Immature natural killer cell (primary cell): ENCODE measurements around the gene MROH7. TPM values are rescaled to one million over a fixed set of nuclear protein-coding genes. Genes with fewer than 3 reads are reported as not detected.

Experiments
- DNase-seq, 3 donors: peaks; one replicate each; pipeline ENCODE4 v3.0.0; 2022; ENCODE audit warnings: mixed read lengths in 1 of 3
- H3K27ac Mint-ChIP-seq, 6 donors: one replicate each; pipeline ENCODE4 v1.8.0; 2020; ENCODE audit warnings: mixed read lengths in 6 of 6, mild to moderate bottlenecking in 5 of 6, inconsistent platforms in 4 of 6, moderate library complexity in 3 of 6
- H3K27me3 Mint-ChIP-seq, 3 donors: one replicate each; pipeline ENCODE4 v1.8.0; 2020 to 2021; ENCODE audit warnings: low read depth in 3 of 3, mild to moderate bottlenecking in 3 of 3, mixed read lengths in 3 of 3, moderate library complexity in 3 of 3, inconsistent platforms in 1 of 3
- H3K36me3 Mint-ChIP-seq, 3 donors: one replicate each; pipeline ENCODE4 v1.8.0; 2020; ENCODE audit warnings: mixed read lengths in 3 of 3, inconsistent platforms in 2 of 3, mild to moderate bottlenecking in 2 of 3
- H3K4me1 Mint-ChIP-seq, 2 donors: one replicate each; pipeline ENCODE4 v1.8.0; 2020; ENCODE audit warnings: inconsistent platforms in 2 of 2, mild to moderate bottlenecking in 2 of 2, mixed read lengths in 2 of 2, moderate library complexity in 1 of 2
- H3K4me3 Mint-ChIP-seq, 5 donors: one replicate each; pipeline ENCODE4 v1.8.0; 2020; ENCODE audit warnings: mild to moderate bottlenecking in 5 of 5, mixed read lengths in 5 of 5, inconsistent platforms in 3 of 5, moderate library complexity in 3 of 5
- H3K9me3 Mint-ChIP-seq, 6 donors: one replicate each; pipeline ENCODE4 v1.8.0; 2020; ENCODE audit warnings: mild to moderate bottlenecking in 6 of 6, mixed read lengths in 6 of 6, inconsistent platforms in 4 of 6, moderate library complexity in 3 of 6
- polyA plus RNA-seq, 3 donors: library from polyadenylated mRNA; unstranded; fragments of 300-500 nt; fragmentation: Illumina TruSeq; gene quantifications; one replicate each; pipeline ENCODE4 v1.2.3, GENCODE V29; 2021

Gene MROH7
- polyA plus RNA-seq, 3 donors from 2014 or later, result not detected

DNA sequence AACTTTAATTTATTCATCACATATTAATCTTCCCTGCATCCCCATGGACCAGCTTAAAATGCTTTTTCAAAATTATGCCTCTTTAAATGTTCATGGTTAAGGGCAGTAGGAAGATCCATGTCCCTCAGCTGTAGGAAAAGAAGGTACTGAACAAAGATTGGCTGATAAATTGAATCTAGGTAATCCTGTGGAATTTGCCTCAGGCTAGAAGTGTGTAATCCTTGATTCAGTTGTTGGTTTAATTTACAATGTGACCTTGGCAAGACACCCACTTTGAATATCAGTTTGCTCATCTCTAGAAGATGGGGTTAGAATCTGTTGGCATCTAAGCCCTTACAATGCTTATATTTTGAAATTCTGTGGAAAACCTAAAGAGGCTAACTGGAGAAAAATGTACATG, 80.1 kb downstream of the MROH7 start:
- Mint-ChIP-seq H3K36me3 (peaks cover 34 to 64% (median 41%) of the 10 kb centered on the region in 3 donors), H3K9me3 (no peaks in the 10 kb centered on the region), H3K4me3 (no peak overlapping the region), H3K4me1 (peaks cover 10 to 20% of the 10 kb centered on the region in 2 donors), H3K27ac (no peak overlapping the region), H3K27me3 (no peaks in the 10 kb centered on the region)
- DNase-seq, result no peak

GRCh38 chr1:54723985-54724384, 82.4 kb downstream of the MROH7 start:
- DNase-seq, result no peak
- Mint-ChIP-seq H3K4me3 (no peak overlapping the region), H3K27ac (no peak overlapping the region), H3K36me3 (peaks cover 41 to 65% (median 51%) of the 10 kb centered on the region in 3 donors), H3K9me3 (no peaks in the 10 kb centered on the region), H3K4me1 (peaks cover 2 to 6% of the 10 kb centered on the region in 2 donors), H3K27me3 (no peaks in the 10 kb centered on the region)

DNA sequence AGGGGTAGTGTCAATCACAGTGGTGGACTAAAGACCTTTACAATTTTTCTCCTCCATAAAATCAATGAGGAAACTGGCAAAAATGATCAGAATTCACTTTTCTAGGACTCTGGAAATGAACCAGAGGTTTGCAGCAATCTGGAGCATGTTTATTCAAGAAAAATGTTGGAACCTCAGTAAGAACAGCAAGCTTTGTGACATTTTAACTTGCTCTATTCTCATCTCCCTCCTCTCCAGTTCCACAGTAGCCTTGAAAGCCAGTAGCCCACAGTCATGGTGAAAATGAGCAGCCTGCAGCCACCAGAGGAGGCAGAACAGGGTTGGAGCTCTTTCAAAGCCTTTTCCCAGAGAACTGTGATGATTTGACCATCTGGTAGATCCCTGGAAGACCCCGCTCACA, 83.2 kb downstream of the MROH7 start:
- H3K4me3 Mint-ChIP-seq, result no peak overlapping the region
- no peak for DNase-seq
- no peaks in the 10 kb centered on the region for H3K4me1 Mint-ChIP-seq
- H3K9me3 Mint-ChIP-seq, result no peaks in the 10 kb centered on the region
- H3K27me3 Mint-ChIP-seq, result no peaks in the 10 kb centered on the region
- peaks cover 44 to 66% (median 48%) of the 10 kb centered on the region in 3 donors for H3K36me3 Mint-ChIP-seq
- H3K27ac Mint-ChIP-seq, result peak overlapping the region in 1 of 6 donors; percentile 30

GRCh38 chr1:54728027-54728426, 86.4 kb downstream of the MROH7 start:
- Mint-ChIP-seq H3K9me3 (no peaks in the 10 kb centered on the region), H3K27me3 (no peaks in the 10 kb centered on the region), H3K4me1 (no peaks in the 10 kb centered on the region), H3K27ac (peak overlapping the region in 1 of 6 donors; percentile 25), H3K36me3 (peaks cover 39 to 58% (median 52%) of the 10 kb centered on the region in 3 donors), H3K4me3 (no peak overlapping the region)
- DNase-seq, result no peak

GRCh38 chr1:54736685-54737084, 95.1 kb downstream of the MROH7 start:
- no peak overlapping the region for H3K4me3 Mint-ChIP-seq
- H3K4me1 Mint-ChIP-seq, result no peaks in the 10 kb centered on the region
- peak overlapping the region in 3 of 6 donors; percentile 22 to 84 (median 62) for H3K27ac Mint-ChIP-seq
- no peaks in the 10 kb centered on the region for H3K9me3 Mint-ChIP-seq
- DNase-seq, result no peak
- peaks cover 26 to 43% (median 36%) of the 10 kb centered on the region in 3 donors for H3K36me3 Mint-ChIP-seq
- H3K27me3 Mint-ChIP-seq, result peaks cover 0 to 2% (median 0%) of the 10 kb centered on the region in 3 donors

GRCh38 chr1:54738244-54738643, 96.7 kb downstream of the MROH7 start:
- no peak overlapping the region for H3K27ac Mint-ChIP-seq
- no peaks in the 10 kb centered on the region for H3K9me3 Mint-ChIP-seq
- H3K36me3 Mint-ChIP-seq, result peaks cover 26 to 48% (median 40%) of the 10 kb centered on the region in 3 donors
- no peak for DNase-seq
- H3K4me3 Mint-ChIP-seq, result no peak overlapping the region
- H3K27me3 Mint-ChIP-seq, result peaks cover 0 to 2% (median 0%) of the 10 kb centered on the region in 3 donors
- H3K4me1 Mint-ChIP-seq, result no peaks in the 10 kb centered on the region

GRCh38 chr1:54741531-54741930, 99.9 kb downstream of the MROH7 start:
- H3K27me3 Mint-ChIP-seq, result no peaks in the 10 kb centered on the region
- peaks cover 19 to 40% (median 31%) of the 10 kb centered on the region in 3 donors for H3K36me3 Mint-ChIP-seq

GRCh38 chr1:54742282-54742681, 100.7 kb downstream of the MROH7 start:
- H3K27me3 Mint-ChIP-seq, result no peaks in the 10 kb centered on the region
- no peaks in the 10 kb centered on the region for H3K9me3 Mint-ChIP-seq
- no peak overlapping the region for H3K4me3 Mint-ChIP-seq
- H3K36me3 Mint-ChIP-seq, result peaks cover 15 to 32% (median 23%) of the 10 kb centered on the region in 3 donors
- peak overlapping the region in 1 of 6 donors; percentile 1 for H3K27ac Mint-ChIP-seq
- H3K4me1 Mint-ChIP-seq, result no peaks in the 10 kb centered on the region
- no peak for DNase-seq

More at GRCh38 chr1:54741531-54741930, 99.9 kb downstream of the MROH7 start:
- H3K4me3 Mint-ChIP-seq, result no peak overlapping the region
- no peaks in the 10 kb centered on the region for H3K4me1 Mint-ChIP-seq
- DNase-seq, result no peak
- H3K27ac Mint-ChIP-seq, result peak overlapping the region in 2 of 6 donors; percentile 29 to 40
- no peaks in the 10 kb centered on the region for H3K9me3 Mint-ChIP-seq

DNA sequence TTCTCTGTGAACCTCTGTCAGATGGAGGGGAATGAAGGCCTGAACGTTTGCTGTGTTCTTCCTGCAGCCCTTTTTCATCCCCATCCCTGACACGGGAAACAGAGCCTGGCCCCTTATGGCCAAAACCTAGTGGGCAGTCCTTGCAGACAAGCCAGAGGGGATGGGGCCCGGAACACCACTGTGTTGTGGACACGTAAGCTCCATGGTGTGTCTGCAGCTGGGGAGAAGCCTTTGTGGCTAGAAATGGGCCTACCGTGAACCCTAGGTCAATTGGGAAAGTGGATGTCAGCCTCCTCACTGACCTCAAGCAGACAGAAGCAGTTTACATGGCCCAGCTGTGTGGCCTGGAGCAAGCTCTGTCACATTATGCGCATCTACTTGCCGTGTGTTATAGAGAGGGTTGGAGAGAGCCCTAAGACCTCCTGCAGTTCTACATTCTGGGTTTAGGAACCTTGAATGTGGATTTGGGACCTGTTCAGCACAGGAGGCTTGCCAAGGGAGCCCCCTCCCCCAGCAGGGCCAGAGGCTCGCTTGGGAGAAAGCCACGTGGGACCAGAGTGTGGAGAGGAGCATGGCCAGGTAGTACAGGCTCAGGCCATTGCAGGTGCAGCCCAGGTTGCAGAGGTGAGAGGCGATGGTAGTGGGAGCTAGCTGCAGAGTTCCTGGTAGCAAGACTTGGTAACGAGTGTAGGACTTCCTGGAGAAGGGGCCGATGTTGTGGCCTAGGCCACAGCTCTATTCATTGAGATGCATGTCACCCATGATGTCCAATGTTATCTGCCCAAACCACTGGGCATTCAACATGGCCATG, 102.0 kb downstream of the MROH7 start:
- peak overlapping the region in 1 of 6 donors; percentile 46 for H3K27ac Mint-ChIP-seq
- H3K4me1 Mint-ChIP-seq, result no peaks in the 10 kb centered on the region
- no peaks in the 10 kb centered on the region for H3K9me3 Mint-ChIP-seq
- H3K36me3 Mint-ChIP-seq, result peaks cover 11 to 20% (median 18%) of the 10 kb centered on the region in 3 donors
- H3K27me3 Mint-ChIP-seq, result no peaks in the 10 kb centered on the region
- DNase-seq, result no peak
- H3K4me3 Mint-ChIP-seq, result no peak overlapping the region

DNA sequence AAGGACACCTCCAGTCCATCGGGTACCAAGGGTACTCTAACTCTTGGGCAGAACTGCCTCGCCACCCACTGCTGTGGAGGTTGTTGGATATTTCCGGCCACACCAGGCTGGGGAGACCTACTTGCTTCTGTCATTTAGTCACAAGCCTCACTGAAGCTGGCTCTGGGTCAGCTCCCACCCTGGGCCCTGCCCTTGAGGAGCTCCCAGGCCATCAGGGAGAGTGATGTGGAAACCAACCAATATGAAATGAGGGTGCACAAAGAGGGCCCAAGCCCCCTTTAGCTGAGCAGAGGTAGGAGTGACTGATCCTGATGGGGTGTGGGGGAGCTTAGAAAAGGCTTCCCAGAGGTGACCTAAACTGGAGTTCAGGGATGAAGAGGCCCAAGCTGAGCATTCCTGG, 103.1 kb downstream of the MROH7 start:
- Mint-ChIP-seq H3K36me3 (peaks cover 11 to 20% (median 18%) of the 10 kb centered on the region in 3 donors), H3K4me3 (no peak overlapping the region), H3K4me1 (no peaks in the 10 kb centered on the region), H3K27ac (no peak overlapping the region), H3K9me3 (no peaks in the 10 kb centered on the region), H3K27me3 (no peaks in the 10 kb centered on the region)
- DNase-seq, result no peak

DNA sequence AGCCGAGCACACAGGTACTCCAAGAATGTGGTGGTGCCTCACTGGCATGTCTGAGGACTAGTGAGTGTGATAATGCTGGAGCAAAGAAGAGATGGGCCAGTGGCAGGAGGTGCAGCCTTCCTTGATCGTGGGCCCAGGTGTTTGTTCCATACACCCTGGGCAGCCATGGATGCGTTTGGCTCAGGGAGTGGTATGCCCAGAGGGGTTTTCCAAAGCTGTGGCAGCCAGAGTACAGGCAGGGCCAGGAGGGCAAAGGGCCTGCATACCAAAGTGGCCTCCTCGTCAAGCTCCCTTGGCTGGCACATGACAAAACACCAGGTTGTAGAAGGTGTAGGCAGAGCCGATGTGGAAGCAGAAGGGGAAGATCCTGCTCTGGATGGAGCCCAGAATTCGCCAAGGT, 103.7 kb downstream of the MROH7 start:
- peaks cover 7 to 20% (median 12%) of the 10 kb centered on the region in 3 donors for H3K36me3 Mint-ChIP-seq
- DNase-seq, result no peak
- H3K4me3 Mint-ChIP-seq, result no peak overlapping the region
- no peaks in the 10 kb centered on the region for H3K27me3 Mint-ChIP-seq
- no peaks in the 10 kb centered on the region for H3K4me1 Mint-ChIP-seq
- no peak overlapping the region for H3K27ac Mint-ChIP-seq
- H3K9me3 Mint-ChIP-seq, result no peaks in the 10 kb centered on the region

GRCh38 chr1:54745864-54746263, 104.3 kb downstream of the MROH7 start:
- Mint-ChIP-seq H3K4me3 (no peak overlapping the region), H3K27ac (no peak overlapping the region), H3K4me1 (no peaks in the 10 kb centered on the region), H3K36me3 (peaks cover 5 to 18% (median 11%) of the 10 kb centered on the region in 3 donors), H3K9me3 (no peaks in the 10 kb centered on the region), H3K27me3 (peaks cover 0 to 2% (median 0%) of the 10 kb centered on the region in 3 donors)
- no peak for DNase-seq

GRCh38 chr1:54748094-54748835, 106.7 kb downstream of the MROH7 start:
- Mint-ChIP-seq H3K4me1 (no peaks in the 10 kb centered on the region), H3K36me3 (peaks cover 0 to 4% (median 0%) of the 10 kb centered on the region in 3 donors), H3K9me3 (no peaks in the 10 kb centered on the region), H3K4me3 (no peak overlapping the region), H3K27ac (no peak overlapping the region), H3K27me3 (peaks cover 0 to 2% (median 0%) of the 10 kb centered on the region in 3 donors)
- DNase-seq, result no peak

DNA sequence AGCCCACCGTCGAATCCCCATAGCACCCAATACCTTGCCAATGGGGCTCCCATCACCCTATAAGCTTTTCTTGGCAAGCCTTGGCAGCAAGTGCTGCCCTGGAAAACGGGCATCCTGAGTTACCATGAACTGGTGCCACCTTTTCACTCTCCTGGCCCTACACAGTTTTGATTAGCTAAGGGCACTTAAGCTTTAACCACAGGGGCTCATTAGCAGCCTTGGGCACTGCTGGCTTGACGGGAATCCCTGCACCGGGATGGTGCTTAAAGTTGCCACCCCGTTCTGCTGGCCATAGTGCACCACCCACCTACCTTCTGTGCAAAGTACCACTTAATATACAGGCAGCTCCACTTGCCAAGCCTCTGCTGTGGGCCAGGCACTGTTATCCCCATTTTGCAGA, 109.0 kb downstream of the MROH7 start:
- no peaks in the 10 kb centered on the region for H3K4me1 Mint-ChIP-seq
- H3K36me3 Mint-ChIP-seq, result no peaks in the 10 kb centered on the region
- H3K27me3 Mint-ChIP-seq, result peaks cover 0 to 2% (median 0%) of the 10 kb centered on the region in 3 donors
- H3K27ac Mint-ChIP-seq, result no peak overlapping the region
- H3K4me3 Mint-ChIP-seq, result no peak overlapping the region
- DNase-seq, result no peak
- no peaks in the 10 kb centered on the region for H3K9me3 Mint-ChIP-seq
